T-cell (primary cell): ENCODE measurements around the gene ZNF74. TPM values are rescaled to one million over a fixed set of nuclear protein-coding genes. Genes with fewer than 3 reads are reported as not detected.

Experiments
- ATAC-seq, 4 experiments: fragments of 200-7000 bp in 3 of 4; fragments of 150-1000 bp in 1 of 4; cut with Tn5 transposase; replicated peaks in 1 of 4; 1 replicate in 3 of 4; 2 replicates in 1 of 4; pipeline ENCODE4 v1.10.0; 2021; ENCODE audit warnings: moderate library complexity in 3 of 4, mild to moderate bottlenecking in 2 of 4, moderate number of reproducible peaks in 1 of 4
- CTCF ChIA-PET, 2 donors: fragments of 300-600 bp; sonication (Branson Sonifier 250); formaldehyde crosslinking; loops; one replicate each; lab custom pipeline; 2022; ENCODE audit warnings: antibody characterized with exemption in 2 of 2; lab: Charles Lee
- POLR2A ChIA-PET, 2 donors: fragments of 300-600 bp; sonication (Branson Sonifier 250); formaldehyde crosslinking; loops; one replicate each; lab custom pipeline; 2022; ENCODE audit warnings: antibody characterized with exemption in 2 of 2; lab: Charles Lee
- DNase-seq, 35 experiments: peaks; one replicate each; pipeline versions ENCODE4 v3.0.0 to v3.0.0-alpha.2; 2013 to 2023
- H3K27ac ChIP-seq: one replicate; pipeline ENCODE4 v1.5.1; 2013; ENCODE audit warnings: low read length
- H3K27me3 ChIP-seq, 2 experiments: replicated peaks in 1 of 2; 1 replicate in 1 of 2; 2 replicates in 1 of 2; pipeline versions ENCODE4 v1.6.1 to v1.7.0; 2013; ENCODE audit warnings: low read length in 1 of 2, mixed read lengths in 1 of 2; ENCODE audit not compliant: control insufficient read depth in 2 of 2, insufficient read depth in 2 of 2; ENCODE audit errors: extremely low read depth in 1 of 2
- H3K36me3 ChIP-seq, 2 donors: 1 replicate in 1 of 2; 2 replicates in 1 of 2; pipeline versions ENCODE4 v1.6.1 to v1.7.0; 2013; ENCODE audit warnings: low read length in 1 of 2; ENCODE audit not compliant: control insufficient read depth in 2 of 2, insufficient read depth in 1 of 2; ENCODE audit errors: extremely low read depth in 1 of 2
- H3K4me1 ChIP-seq, 2 experiments: 1 replicate in 1 of 2; 2 replicates in 1 of 2; pipeline versions ENCODE4 v1.6.1 to v1.7.0; 2013; ENCODE audit warnings: low read length in 2 of 2, mixed read lengths in 1 of 2; ENCODE audit not compliant: insufficient read depth in 2 of 2, control insufficient read depth in 1 of 2; ENCODE audit errors: extremely low read depth in 1 of 2
- H3K4me3 ChIP-seq, 2 donors: 1 replicate in 1 of 2; 2 replicates in 1 of 2; pipeline versions ENCODE4 v1.5.1 to v1.7.0; 2013; ENCODE audit warnings: mild to moderate bottlenecking in 2 of 2, low read length in 1 of 2, moderate library complexity in 1 of 2; ENCODE audit not compliant: control insufficient read depth in 1 of 2; ENCODE audit errors: extremely low read depth in 1 of 2
- H3K9me3 ChIP-seq: 2 replicates; pipeline ENCODE4 v1.7.0; 2013
- H3K27ac Mint-ChIP-seq, 2 donors: one replicate each; pipeline ENCODE4 v1.8.0; 2020 to 2021; ENCODE audit warnings: mild to moderate bottlenecking in 2 of 2, mixed read lengths in 2 of 2
- H3K27me3 Mint-ChIP-seq, 2 donors: one replicate each; pipeline ENCODE4 v1.8.0; 2021 to 2022; ENCODE audit warnings: mixed read lengths in 2 of 2
- H3K36me3 Mint-ChIP-seq: one replicate; pipeline ENCODE4 v1.8.0; 2021; ENCODE audit warnings: mixed read lengths
- H3K4me1 Mint-ChIP-seq, 3 donors: one replicate each; pipeline ENCODE4 v1.8.0; 2020 to 2022; ENCODE audit warnings: mixed read lengths in 3 of 3, mild to moderate bottlenecking in 1 of 3
- H3K4me3 Mint-ChIP-seq, 3 donors: one replicate each; pipeline ENCODE4 v1.8.0; 2020 to 2022; ENCODE audit warnings: mild to moderate bottlenecking in 3 of 3, mixed read lengths in 3 of 3, moderate library complexity in 3 of 3
- H3K9me3 Mint-ChIP-seq, 3 donors: one replicate each; pipeline ENCODE4 v1.8.0; 2020 to 2022; ENCODE audit warnings: mixed read lengths in 3 of 3
- WGBS: methylation state at CpG from one replicate; pipeline ENCODE4 v1.1.5; 2013; ENCODE audit warnings: missing lambda C conversion rate; ENCODE audit not compliant: insufficient coverage; 5-methylcytosine and 5-hydroxymethylcytosine counted together
- total RNA-seq, 35 experiments: library from RNA in 6 of 35; stranded (reverse) in 6 of 35; fragments of 120-200 nt in 1 of 35; gene quantifications; one replicate each; pipeline versions ENCODE4 v1.2.1 to v1.2.4 and lab custom pipeline; 2013 to 2026

The ZNF74 gene
- total RNA-seq, 5 donors from 2014 or later (not counting 1 experiment from before 2014, with no cell fraction given): 6.8 to 19.7 (median 17.3) TPM

GRCh38 chr22:20396639-20397038, 2.7 kb downstream of the ZNF74 start:
- Histone ChIP-seq H3K27me3 (no peaks in the 10 kb centered on the region), H3K36me3 (peaks cover 3 to 7% of the 10 kb centered on the region in 2 donors), H3K4me3 (no peak overlapping the region), H3K9me3 (no peaks in the 10 kb centered on the region), H3K4me1 (peaks cover 8 to 24% of the 10 kb centered on the region in 2 experiments), H3K27ac (no peak overlapping the region)
- H3K4me1 Mint-ChIP-seq: peaks cover 40 to 44% (median 44%) of the 10 kb centered on the region in 3 donors
- H3K27me3 Mint-ChIP-seq: no peaks in the 10 kb centered on the region
- 100% methylated on average over 1 of the region's 1 CpG for WGBS
- no peak for ATAC-seq
- no peaks in the 10 kb centered on the region for H3K9me3 Mint-ChIP-seq
- POLR2A ChIA-PET: no interaction called here
- CTCF ChIA-PET: no interaction called here
- H3K27ac Mint-ChIP-seq: peak overlapping the region in 1 of 2 donors; percentile 25
- peak overlapping the region in 2 of 3 donors; percentile 25 to 89 for H3K4me3 Mint-ChIP-seq
- no peak for DNase-seq
- H3K36me3 Mint-ChIP-seq: peaks cover 4% of the 10 kb centered on the region

- H3K4me3 ChIP-seq: no peak overlapping the region
- H3K9me3 Mint-ChIP-seq: no peaks in the 10 kb centered on the region
- no peak overlapping the region for H3K27ac ChIP-seq
- no peak overlapping the region for H3K4me3 Mint-ChIP-seq
- CTCF ChIA-PET: no interaction called here
- H3K36me3 Mint-ChIP-seq: peaks cover 4% of the 10 kb centered on the region
- H3K4me1 ChIP-seq: peaks cover 8 to 24% of the 10 kb centered on the region in 2 experiments
- DNase-seq: no peak
- ATAC-seq: no peak
- POLR2A ChIA-PET: no interaction called here
- no peak overlapping the region for H3K27ac Mint-ChIP-seq
- H3K36me3 ChIP-seq: peaks cover 3 to 7% of the 10 kb centered on the region in 2 donors
- WGBS: 100% methylated on average over 1 of the region's 2 CpGs
- H3K4me1 Mint-ChIP-seq: peaks cover 40 to 44% (median 44%) of the 10 kb centered on the region in 3 donors
- no peaks in the 10 kb centered on the region for H3K9me3 ChIP-seq
- H3K27me3 ChIP-seq: no peaks in the 10 kb centered on the region
- H3K27me3 Mint-ChIP-seq: no peaks in the 10 kb centered on the region
Observed at GRCh38 chr22:20397498-20397897, 3.5 kb downstream of the ZNF74 start.

- no peak overlapping the region for H3K4me3 ChIP-seq
- H3K27me3 Mint-ChIP-seq: no peaks in the 10 kb centered on the region
- no peak for ATAC-seq
- no peak for DNase-seq
- H3K27ac Mint-ChIP-seq: no peak overlapping the region
- H3K27me3 ChIP-seq: no peaks in the 10 kb centered on the region
- no peak overlapping the region for H3K4me3 Mint-ChIP-seq
- no CpG with 5 or more reads among the region's 5 CpGs for WGBS
- H3K4me1 Mint-ChIP-seq: peaks cover 46 to 50% (median 49%) of the 10 kb centered on the region in 3 donors
- peaks cover 10% of the 10 kb centered on the region for H3K36me3 Mint-ChIP-seq
- H3K4me1 ChIP-seq: peaks cover 8 to 29% of the 10 kb centered on the region in 2 experiments
- POLR2A ChIA-PET: no interaction called here
- H3K9me3 ChIP-seq: no peaks in the 10 kb centered on the region
- H3K27ac ChIP-seq: no peak overlapping the region
- H3K9me3 Mint-ChIP-seq: no peaks in the 10 kb centered on the region
- H3K36me3 ChIP-seq: peaks cover 3 to 7% of the 10 kb centered on the region in 2 donors
- CTCF ChIA-PET: no interaction called here
Observed at GRCh38 chr22:20398420-20398819, 4.5 kb downstream of the ZNF74 start.

- Mint-ChIP-seq H3K27ac (no peak overlapping the region), H3K27me3 (no peaks in the 10 kb centered on the region), H3K4me1 (peaks cover 37 to 47% (median 45%) of the 10 kb centered on the region in 3 donors), H3K4me3 (no peak overlapping the region), H3K9me3 (no peaks in the 10 kb centered on the region), H3K36me3 (peaks cover 16% of the 10 kb centered on the region)
- Histone ChIP-seq H3K4me3 (no peak overlapping the region), H3K9me3 (no peaks in the 10 kb centered on the region), H3K27me3 (no peaks in the 10 kb centered on the region), H3K36me3 (peaks cover 5 to 8% of the 10 kb centered on the region in 2 donors), H3K4me1 (peaks cover 4 to 27% of the 10 kb centered on the region in 2 experiments), H3K27ac (no peak overlapping the region)
- no peak for DNase-seq
- POLR2A ChIA-PET: no interaction called here
- CTCF ChIA-PET: no interaction called here
- no CpG with 5 or more reads among the region's 4 CpGs for WGBS
- ATAC-seq: no peak
Observed at GRCh38 chr22:20399866-20400605, 6.1 kb downstream of the ZNF74 start.

- CTCF ChIA-PET: no interaction called here
- Histone ChIP-seq H3K27me3 (no peaks in the 10 kb centered on the region), H3K9me3 (no peaks in the 10 kb centered on the region), H3K27ac (no peak overlapping the region), H3K4me1 (peaks cover 0 to 19% of the 10 kb centered on the region in 2 experiments), H3K4me3 (no peak overlapping the region), H3K36me3 (peaks cover 10 to 13% of the 10 kb centered on the region in 2 donors)
- H3K4me1 Mint-ChIP-seq: peaks cover 29 to 39% (median 38%) of the 10 kb centered on the region in 3 donors
- POLR2A ChIA-PET: no interaction called here
- WGBS: 92% methylated on average over 11 of the region's 15 CpGs
- no peaks in the 10 kb centered on the region for H3K9me3 Mint-ChIP-seq
- H3K27ac Mint-ChIP-seq: no peak overlapping the region
- H3K27me3 Mint-ChIP-seq: no peaks in the 10 kb centered on the region
- H3K36me3 Mint-ChIP-seq: peaks cover 18% of the 10 kb centered on the region
- no peak for ATAC-seq
- no peak overlapping the region for H3K4me3 Mint-ChIP-seq
- DNase-seq: no peak
Observed at GRCh38 chr22:20400606-20401375, 6.8 kb downstream of the ZNF74 start.

GRCh38 chr22:20401376-20402014, 7.5 kb downstream of the ZNF74 start:
- Mint-ChIP-seq H3K36me3 (peaks cover 21% of the 10 kb centered on the region), H3K27me3 (no peaks in the 10 kb centered on the region), H3K9me3 (no peaks in the 10 kb centered on the region), H3K27ac (no peak overlapping the region), H3K4me1 (peaks cover 22 to 32% (median 31%) of the 10 kb centered on the region in 3 donors), H3K4me3 (no peak overlapping the region)
- POLR2A ChIA-PET: no interaction called here
- ATAC-seq: no peak
- Histone ChIP-seq H3K27ac (no peak overlapping the region), H3K27me3 (no peaks in the 10 kb centered on the region), H3K36me3 (peaks cover 10 to 18% of the 10 kb centered on the region in 2 donors), H3K4me1 (peaks cover 0 to 18% of the 10 kb centered on the region in 2 experiments), H3K9me3 (no peaks in the 10 kb centered on the region), H3K4me3 (no peak overlapping the region)
- no peak for DNase-seq
- CTCF ChIA-PET: interaction anchor here in 1 of 2 donors (0.6 kb wide), 1 partner anchor 18 kb away, joined by 3 read pairs; no protein-coding TSS in a partner anchor
- WGBS: 95% methylated on average over 10 of the region's 13 CpGs
